Naive thymus-derived CD8-positive, alpha-beta T cell (primary cell): ENCODE data around the gene HAUS7. TPM values are rescaled to one million over a fixed set of nuclear protein-coding genes. Genes with fewer than 3 reads are reported as not detected.

ENCODE experiments used
- ATAC-seq, 2 donors: fragments of 150-1000 bp; cut with Tn5 transposase in 1 of 2; sonication (Bioruptor Pico), chemical (Tn5 transposase) in 1 of 2; 1 replicate in 1 of 2; 2 replicates in 1 of 2; pipeline ENCODE4 v1.10.0; 2021; ENCODE audit warnings: mild to moderate bottlenecking in 2 of 2, moderate library complexity in 2 of 2
- POLR2A ChIA-PET: fragments of 350-600 bp; sonication (Branson Sonifier 250); formaldehyde crosslinking; loops from one replicate; lab custom pipeline; 2021; ENCODE audit warnings: antibody characterized with exemption; lab: Charles Lee
- DNase-seq, 10 donors: peaks; one replicate each; pipeline versions ENCODE4 v3.0.0 to v3.0.0-alpha.2; 2020 to 2022
- H3K27ac Mint-ChIP-seq, 10 donors: one replicate each; pipeline ENCODE4 v1.8.0; 2020 to 2022; ENCODE audit warnings: mild to moderate bottlenecking in 10 of 10, mixed read lengths in 10 of 10, moderate library complexity in 4 of 10, inconsistent platforms in 1 of 10
- H3K27me3 Mint-ChIP-seq, 5 donors: one replicate each; pipeline ENCODE4 v1.8.0; 2021 to 2022; ENCODE audit warnings: mixed read lengths in 5 of 5
- H3K36me3 Mint-ChIP-seq, 3 donors: one replicate each; pipeline ENCODE4 v1.8.0; 2020 to 2022; ENCODE audit warnings: mixed read lengths in 3 of 3, mild to moderate bottlenecking in 2 of 3, inconsistent platforms in 1 of 3
- H3K4me1 Mint-ChIP-seq, 4 donors: one replicate each; pipeline ENCODE4 v1.8.0; 2021 to 2022; ENCODE audit warnings: mixed read lengths in 4 of 4
- H3K4me3 Mint-ChIP-seq, 10 donors: one replicate each; pipeline ENCODE4 v1.8.0; 2020 to 2022; ENCODE audit warnings: mild to moderate bottlenecking in 10 of 10, mixed read lengths in 10 of 10, moderate library complexity in 6 of 10, inconsistent platforms in 1 of 10
- H3K9me3 Mint-ChIP-seq, 9 donors: one replicate each; pipeline ENCODE4 v1.8.0; 2020 to 2022; ENCODE audit warnings: mixed read lengths in 9 of 9, mild to moderate bottlenecking in 3 of 9, inconsistent platforms in 1 of 9, moderate library complexity in 1 of 9
- polyA plus RNA-seq, 3 donors: library from polyadenylated mRNA; unstranded; fragments of 300-500 nt; fragmentation: Illumina TruSeq; gene quantifications; one replicate each; pipeline ENCODE4 v1.2.3, GENCODE V29; 2021
- total RNA-seq, 8 experiments: library from RNA in 2 of 8; stranded (reverse) in 2 of 8; gene quantifications; one replicate each; pipeline ENCODE4 v1.2.3 and lab custom pipeline; 2021 to 2026

Gene HAUS7
- total and polyA plus RNA-seq, 5 experiments from 2014 or later, result 19.6 to 38.9 (median 30.1) TPM

DNA sequence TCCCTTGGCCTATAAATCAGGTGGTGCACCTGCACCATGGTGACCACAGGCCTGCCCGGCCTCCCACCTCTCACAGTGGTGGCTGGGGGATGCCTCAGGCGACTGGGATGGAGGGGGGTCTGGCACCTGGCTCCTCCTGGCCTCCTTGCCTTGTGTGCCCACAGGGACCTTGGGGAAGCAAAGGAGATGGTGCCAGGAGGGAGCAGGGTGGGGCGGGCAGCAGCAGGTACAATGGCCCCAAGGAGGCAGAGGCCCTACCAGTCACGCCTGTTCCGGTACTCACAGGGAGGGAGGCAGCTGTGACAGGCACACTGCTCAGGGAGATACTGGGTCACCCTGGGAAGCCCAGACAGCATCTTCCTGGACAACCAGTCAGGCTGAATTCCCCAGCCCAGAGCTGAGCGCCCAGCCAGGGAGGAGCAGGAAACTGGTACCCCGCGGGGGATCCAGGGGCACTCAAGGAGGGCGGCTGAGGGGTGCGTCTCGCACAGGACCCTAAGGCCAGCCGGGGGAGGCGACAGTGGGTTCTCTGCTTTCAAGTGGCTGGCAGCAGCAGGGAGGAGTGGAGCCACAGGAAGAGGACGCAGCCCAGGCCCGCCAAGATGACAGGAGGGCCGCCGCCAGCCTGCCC lies 23.3 kb downstream of the HAUS7 start:
- H3K4me1 Mint-ChIP-seq, result no peaks in the 10 kb centered on the region
- no peak for DNase-seq
- no peaks in the 10 kb centered on the region for H3K27me3 Mint-ChIP-seq
- no peak overlapping the region for H3K27ac Mint-ChIP-seq
- no peak for ATAC-seq
- no peak overlapping the region for H3K4me3 Mint-ChIP-seq
- H3K36me3 Mint-ChIP-seq, result peaks cover 0 to 18% (median 0%) of the 10 kb centered on the region in 3 donors
- POLR2A ChIA-PET, result no interaction called here
- no peaks in the 10 kb centered on the region for H3K9me3 Mint-ChIP-seq

DNA sequence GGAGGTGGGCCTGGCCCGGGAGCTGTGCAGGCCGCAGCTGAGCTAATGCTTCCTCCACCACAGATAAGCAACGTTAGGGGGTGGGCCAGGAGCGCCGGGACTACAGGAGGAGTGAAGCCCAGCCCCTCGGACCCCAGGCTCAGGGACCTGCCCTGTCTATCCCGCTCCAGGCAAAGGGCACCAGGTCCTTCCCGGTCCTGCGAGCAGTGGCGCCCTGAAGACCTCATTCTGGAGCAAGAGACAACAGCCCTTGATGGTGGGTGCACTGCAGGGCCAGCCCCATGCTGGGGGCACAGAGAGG lies 23.8 kb downstream of the HAUS7 start:
- no peak for ATAC-seq
- no peaks in the 10 kb centered on the region for H3K9me3 Mint-ChIP-seq
- POLR2A ChIA-PET, result no interaction called here

DNA sequence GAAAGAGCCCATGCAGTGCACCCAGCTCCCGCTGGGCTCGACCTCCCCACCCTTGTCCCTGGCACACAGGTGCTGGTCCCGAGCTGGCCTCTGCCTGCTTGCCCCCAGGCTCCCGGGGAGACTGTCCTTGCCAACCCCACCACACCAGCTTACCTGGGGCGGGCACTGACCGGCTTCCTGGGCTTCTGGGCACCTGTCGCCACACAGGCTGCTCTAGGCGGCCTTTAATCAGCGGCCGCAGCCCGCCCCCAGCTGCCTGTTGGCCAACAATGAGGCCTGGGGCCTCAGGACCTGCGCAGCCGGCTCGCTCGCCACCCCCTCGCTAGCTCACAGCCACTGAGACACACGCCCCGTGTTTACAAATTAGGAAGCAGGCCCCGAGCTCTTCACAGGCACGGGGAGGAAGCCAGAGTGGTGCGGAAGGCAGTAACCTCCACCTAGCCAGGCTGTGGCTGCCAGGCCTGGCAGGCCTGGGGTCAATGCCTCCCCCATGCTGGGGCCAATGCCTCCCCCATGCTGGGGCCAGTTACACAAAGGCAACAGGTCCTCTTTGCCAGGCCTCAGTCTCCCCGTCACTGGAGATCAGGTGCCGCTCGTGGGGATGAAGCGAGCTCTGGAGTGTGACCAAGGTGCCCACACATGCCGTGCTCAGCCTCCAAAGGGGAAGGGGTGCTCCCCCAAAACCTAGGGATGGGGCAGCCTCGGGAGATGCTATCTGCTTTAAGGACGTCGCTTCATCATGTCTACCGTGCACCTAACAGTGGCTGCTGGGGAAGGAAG lies 24.3 kb downstream of the HAUS7 start, which contains the start of gene TREX2:
TREX2 (minus strand) TSS at position 201 of the 780 bp plus-strand sequence. CDS start 626 bp downstream, outside the sequence.
- Mint-ChIP-seq H3K27ac (no peak within 1 kb of the TSS), H3K36me3 (peaks cover 0 to 12% (median 0%) of the 10 kb centered on the region in 3 donors), H3K27me3 (no peaks in the 10 kb centered on the region), H3K4me3 (no peak within 1 kb of the TSS), H3K9me3 (no peaks in the 10 kb centered on the region), H3K4me1 (no peaks in the 10 kb centered on the region)
- POLR2A ChIA-PET, result no interaction called here
- DNase-seq (no peak), ATAC-seq (no peak)

More for the DNA sequence above, 23.8 kb downstream of the HAUS7 start:
- Mint-ChIP-seq H3K27ac (no peak overlapping the region), H3K4me3 (no peak overlapping the region), H3K4me1 (no peaks in the 10 kb centered on the region), H3K36me3 (peaks cover 0 to 18% (median 0%) of the 10 kb centered on the region in 3 donors), H3K27me3 (no peaks in the 10 kb centered on the region)
- no peak for DNase-seq

DNA sequence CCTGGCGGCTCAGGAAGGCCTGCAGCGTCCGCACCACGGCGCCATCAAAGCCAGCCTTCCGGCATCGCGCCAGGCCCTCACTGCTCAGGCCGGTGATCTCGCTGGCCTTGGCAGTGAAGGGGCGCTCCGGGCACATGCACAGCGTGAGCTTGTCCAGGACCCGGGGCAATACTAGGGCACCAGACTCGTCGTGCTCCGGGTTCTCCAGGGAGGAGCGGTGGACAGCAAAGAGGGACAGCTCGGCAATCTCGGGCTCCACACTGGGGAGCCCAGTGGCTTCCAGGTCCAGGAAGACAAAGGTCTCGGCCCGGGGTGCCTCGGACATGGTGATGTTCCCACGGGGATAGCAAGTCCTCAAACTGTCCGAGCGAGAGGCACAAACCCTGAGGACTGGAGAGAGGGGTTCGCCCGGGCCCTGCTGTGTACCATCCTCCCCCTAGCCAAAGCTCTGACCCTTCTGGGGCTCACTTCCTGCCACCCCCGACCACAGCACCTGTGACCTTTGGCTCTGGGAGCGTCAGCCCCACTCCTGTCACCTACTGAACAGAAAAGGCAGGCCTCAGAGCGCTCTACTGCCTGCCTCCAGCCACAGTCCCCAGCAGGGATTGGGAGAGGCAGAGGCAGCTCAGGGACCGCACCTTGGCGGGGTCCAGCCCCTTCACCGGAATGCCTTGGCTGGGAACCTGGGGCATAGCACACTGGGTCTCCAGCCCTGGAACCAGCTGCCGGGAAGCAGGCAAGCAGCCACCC lies 25.1 kb downstream of the HAUS7 start:
- Mint-ChIP-seq H3K36me3 (peaks cover 0 to 6% (median 0%) of the 10 kb centered on the region in 3 donors), H3K9me3 (no peaks in the 10 kb centered on the region), H3K27me3 (no peaks in the 10 kb centered on the region), H3K27ac (no peak overlapping the region), H3K4me3 (no peak overlapping the region), H3K4me1 (no peaks in the 10 kb centered on the region)
- POLR2A ChIA-PET, result no interaction called here
- DNase-seq, result no peak
- ATAC-seq, result no peak

DNA sequence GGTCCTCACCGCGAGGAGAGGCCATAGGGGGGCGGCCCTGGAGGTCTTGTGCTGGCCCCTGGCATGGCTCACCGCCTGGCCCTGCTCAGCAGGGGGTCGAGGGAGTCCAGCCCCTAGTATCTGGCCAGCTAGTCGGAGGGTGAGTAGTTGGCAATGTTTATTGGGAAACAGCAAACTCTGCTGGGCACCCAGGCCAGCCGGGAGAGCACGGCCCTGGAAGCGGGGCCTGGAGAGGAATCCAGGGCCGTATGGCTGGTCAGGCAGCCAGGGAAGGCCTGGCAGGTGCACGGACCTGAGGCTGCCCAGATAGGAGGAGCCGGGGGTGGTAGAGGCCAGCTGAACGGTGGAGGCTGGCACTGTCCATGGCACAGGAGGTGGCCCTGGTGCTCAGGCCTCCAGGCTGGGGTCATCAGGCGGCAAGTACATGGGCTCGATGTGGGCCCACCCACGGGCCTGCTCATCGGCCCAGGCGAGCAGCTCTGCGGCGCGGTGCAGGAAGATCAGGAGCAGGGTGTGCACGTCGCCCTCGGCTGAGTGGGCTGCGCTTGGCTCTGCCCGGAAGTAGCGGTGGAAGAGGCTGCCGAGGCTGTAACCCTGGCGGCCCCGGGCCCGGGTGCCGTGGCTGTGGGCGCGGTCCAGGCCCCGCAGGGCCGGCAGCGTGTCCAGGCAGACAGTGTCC lies 25.9 kb downstream of the HAUS7 start:
- Mint-ChIP-seq H3K4me1 (no peaks in the 10 kb centered on the region), H3K9me3 (no peaks in the 10 kb centered on the region), H3K4me3 (no peak overlapping the region), H3K27ac (no peak overlapping the region), H3K27me3 (no peaks in the 10 kb centered on the region), H3K36me3 (peaks cover 0 to 3% (median 0%) of the 10 kb centered on the region in 3 donors)
- ATAC-seq (no peak), DNase-seq (no peak)
- POLR2A ChIA-PET, result no interaction called here

DNA sequence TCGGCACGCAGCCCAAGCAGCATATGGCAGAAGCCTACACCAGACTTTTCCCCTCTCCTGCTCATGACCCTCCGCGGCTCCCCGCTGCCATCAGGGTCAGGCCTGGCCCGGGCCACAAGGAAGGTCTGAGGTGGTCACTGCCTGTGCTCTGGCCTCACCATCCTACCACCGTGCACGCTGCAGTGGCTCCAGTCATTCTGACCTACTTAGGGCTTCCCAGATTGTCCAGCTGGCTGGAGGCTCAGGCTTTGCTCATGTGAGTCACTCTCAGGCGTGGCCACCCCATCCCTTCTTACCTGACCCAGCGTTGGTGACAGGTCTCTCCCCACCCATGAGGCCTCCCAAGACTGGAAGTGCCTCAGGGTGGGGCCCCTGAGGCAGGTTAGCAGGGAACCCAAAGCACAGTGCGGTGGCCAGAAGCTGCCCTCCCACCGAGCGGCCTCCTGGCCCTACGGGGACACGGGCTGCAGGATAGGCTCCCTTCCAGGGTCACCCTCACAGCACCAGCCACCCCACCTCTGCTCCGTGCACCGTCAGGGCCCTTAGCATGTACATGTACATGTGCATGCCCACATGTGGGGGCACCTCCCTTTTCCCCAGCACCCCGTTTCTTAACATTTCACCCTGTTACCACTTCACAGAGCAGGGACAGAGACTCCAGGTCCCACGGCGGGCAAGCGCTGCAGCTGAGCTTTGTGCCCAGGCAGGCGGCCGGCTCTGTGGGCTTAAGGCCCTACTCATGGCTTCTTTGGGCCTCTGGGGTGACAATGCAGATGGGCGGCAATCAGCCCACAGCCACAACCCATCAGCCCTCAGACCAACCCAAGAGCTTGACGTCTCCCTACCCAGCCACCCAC lies 26.7 kb downstream of the HAUS7 start:
- Mint-ChIP-seq H3K36me3 (peaks cover 0 to 3% (median 0%) of the 10 kb centered on the region in 3 donors), H3K9me3 (no peaks in the 10 kb centered on the region), H3K27me3 (no peaks in the 10 kb centered on the region), H3K4me3 (no peak overlapping the region), H3K4me1 (no peaks in the 10 kb centered on the region), H3K27ac (peak overlapping the region in 1 of 10 donors; percentile 19)
- POLR2A ChIA-PET, result no interaction called here
- no peak for ATAC-seq
- no peak for DNase-seq

DNA sequence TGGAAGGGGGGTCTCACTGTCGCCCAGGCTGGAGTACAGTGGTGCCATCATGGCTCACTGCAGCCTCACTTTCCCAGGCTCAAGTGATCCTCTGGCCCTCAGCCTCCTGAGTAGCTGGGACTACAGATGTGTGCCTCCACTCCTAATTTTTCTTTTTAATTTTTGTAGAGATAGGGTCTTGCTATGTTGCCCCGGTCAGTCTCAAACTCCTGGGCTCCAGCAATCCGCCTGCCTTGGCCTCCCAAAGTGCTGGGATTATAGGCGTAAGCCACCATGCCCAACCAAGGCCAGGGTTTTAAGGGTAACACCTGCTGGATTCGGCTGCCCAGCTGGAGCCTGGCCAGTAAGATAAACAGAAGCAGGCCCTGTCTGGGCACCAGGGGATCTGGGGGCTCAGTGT lies 27.9 kb downstream of the HAUS7 start:
- Mint-ChIP-seq H3K9me3 (no peaks in the 10 kb centered on the region), H3K4me1 (no peaks in the 10 kb centered on the region), H3K27ac (no peak overlapping the region), H3K4me3 (no peak overlapping the region), H3K27me3 (no peaks in the 10 kb centered on the region), H3K36me3 (peaks cover 0 to 3% (median 0%) of the 10 kb centered on the region in 3 donors)
- POLR2A ChIA-PET, result no interaction called here
- no peak for DNase-seq
- no peak for ATAC-seq

DNA sequence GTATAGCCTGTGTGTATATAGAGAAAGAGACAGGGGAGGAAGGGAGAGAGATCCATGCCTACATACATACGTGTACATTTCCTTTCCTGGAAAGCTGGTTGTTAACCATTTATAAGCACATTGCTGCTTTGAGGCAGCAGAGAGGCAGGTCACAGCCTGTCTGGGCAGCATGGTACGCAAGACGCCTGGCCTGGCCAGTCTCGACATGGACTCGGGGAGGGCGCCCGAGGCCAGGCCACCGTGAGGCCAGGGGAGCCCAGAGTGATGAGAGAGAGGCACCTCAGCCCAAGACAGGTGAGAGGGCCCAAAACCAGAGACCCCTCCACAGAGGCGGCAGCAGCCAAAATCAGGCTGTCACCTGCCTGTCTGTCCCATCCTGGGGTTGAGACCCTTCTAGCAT lies 28.4 kb downstream of the HAUS7 start:
- Mint-ChIP-seq H3K27ac (no peak overlapping the region), H3K9me3 (no peaks in the 10 kb centered on the region), H3K27me3 (no peaks in the 10 kb centered on the region), H3K4me3 (no peak overlapping the region), H3K36me3 (no peaks in the 10 kb centered on the region), H3K4me1 (no peaks in the 10 kb centered on the region)
- ATAC-seq, result no peak
- POLR2A ChIA-PET, result no interaction called here
- DNase-seq, result no peak

DNA sequence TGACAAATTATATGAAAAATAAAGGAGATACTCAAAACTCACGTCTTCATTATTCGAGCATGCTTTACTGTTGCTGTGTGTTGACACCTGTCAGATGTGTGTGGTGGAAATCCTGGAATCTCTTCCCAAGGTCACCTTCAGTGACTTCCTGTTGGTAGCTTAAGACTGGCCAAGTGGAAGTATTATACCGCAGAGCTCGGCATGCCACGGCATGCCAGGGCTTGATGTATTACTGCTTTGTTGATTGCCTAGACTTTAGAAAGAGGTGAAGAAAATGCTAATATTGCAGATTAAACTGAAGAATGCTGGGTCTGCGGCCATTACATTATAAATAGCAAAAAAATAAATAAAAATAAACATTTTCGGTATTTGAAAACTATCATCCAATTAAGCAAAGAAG lies 29.1 kb downstream of the HAUS7 start:
- H3K27ac Mint-ChIP-seq, result no peak overlapping the region
- DNase-seq, result no peak
- no peaks in the 10 kb centered on the region for H3K9me3 Mint-ChIP-seq
- no peak overlapping the region for H3K4me3 Mint-ChIP-seq
- no peaks in the 10 kb centered on the region for H3K4me1 Mint-ChIP-seq
- POLR2A ChIA-PET, result no interaction called here
- ATAC-seq, result no peak
- H3K36me3 Mint-ChIP-seq, result no peaks in the 10 kb centered on the region
- no peaks in the 10 kb centered on the region for H3K27me3 Mint-ChIP-seq

DNA sequence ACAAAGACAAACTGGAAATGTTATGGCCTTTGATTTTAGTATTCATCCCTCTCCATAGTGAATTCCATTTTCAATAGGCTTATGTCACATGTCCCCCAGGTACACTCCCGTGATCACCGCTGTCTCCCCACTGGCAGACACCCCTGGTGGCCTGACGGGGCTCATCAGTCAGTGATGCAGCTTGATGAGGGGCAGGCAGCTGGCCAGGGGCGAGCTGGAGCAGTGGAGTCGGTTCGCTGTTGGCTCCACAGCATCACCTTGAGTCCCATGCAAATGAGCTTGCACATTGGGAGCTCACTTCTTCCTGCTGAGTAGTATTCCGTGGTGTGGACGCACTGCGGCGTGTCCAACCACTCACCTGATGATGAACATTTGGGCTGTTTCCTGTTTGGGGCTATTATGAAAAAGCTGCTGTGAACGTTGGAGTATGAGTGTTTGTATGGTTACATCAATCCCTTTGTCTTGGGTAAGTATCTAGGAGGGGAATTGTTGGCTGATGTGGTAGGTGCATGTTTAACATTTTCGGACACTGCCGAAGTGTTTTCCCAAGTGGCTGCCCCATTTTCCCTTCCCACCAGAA lies 29.7 kb downstream of the HAUS7 start:
- peaks cover 0 to 2% (median 0%) of the 10 kb centered on the region in 5 donors for H3K27me3 Mint-ChIP-seq
- POLR2A ChIA-PET, result no interaction called here
- ATAC-seq (no peak), DNase-seq (no peak)
- no peak overlapping the region for H3K27ac Mint-ChIP-seq
- H3K36me3 Mint-ChIP-seq, result no peaks in the 10 kb centered on the region
- no peaks in the 10 kb centered on the region for H3K9me3 Mint-ChIP-seq
- no peaks in the 10 kb centered on the region for H3K4me1 Mint-ChIP-seq
- H3K4me3 Mint-ChIP-seq, result no peak overlapping the region

DNA sequence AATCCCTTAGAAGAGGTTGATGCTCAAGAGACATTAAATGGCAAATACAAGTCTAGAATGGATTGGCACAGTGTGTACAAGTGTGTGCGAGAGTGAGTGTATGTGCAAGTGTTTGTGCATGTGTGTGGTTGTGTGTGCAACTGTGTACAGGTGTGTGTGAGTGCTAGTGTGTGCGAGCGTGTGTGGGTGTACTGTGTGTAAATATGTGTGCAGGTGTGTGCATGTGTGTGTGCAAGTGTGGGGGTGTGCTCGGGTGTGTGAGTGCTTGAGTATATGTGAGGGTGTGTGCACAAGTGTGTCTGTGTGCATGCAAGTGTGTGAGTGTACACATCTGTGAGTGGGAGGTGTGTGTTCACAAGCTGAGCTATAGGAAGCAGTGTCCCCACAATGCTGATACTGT lies 30.4 kb downstream of the HAUS7 start:
- H3K4me3 Mint-ChIP-seq, result no peak overlapping the region
- ATAC-seq (no peak), DNase-seq (no peak)
- no peaks in the 10 kb centered on the region for H3K4me1 Mint-ChIP-seq
- H3K27ac Mint-ChIP-seq, result no peak overlapping the region
- H3K9me3 Mint-ChIP-seq, result no peaks in the 10 kb centered on the region
- no peaks in the 10 kb centered on the region for H3K36me3 Mint-ChIP-seq
- peaks cover 0 to 2% (median 0%) of the 10 kb centered on the region in 5 donors for H3K27me3 Mint-ChIP-seq
- POLR2A ChIA-PET, result no interaction called here

DNA sequence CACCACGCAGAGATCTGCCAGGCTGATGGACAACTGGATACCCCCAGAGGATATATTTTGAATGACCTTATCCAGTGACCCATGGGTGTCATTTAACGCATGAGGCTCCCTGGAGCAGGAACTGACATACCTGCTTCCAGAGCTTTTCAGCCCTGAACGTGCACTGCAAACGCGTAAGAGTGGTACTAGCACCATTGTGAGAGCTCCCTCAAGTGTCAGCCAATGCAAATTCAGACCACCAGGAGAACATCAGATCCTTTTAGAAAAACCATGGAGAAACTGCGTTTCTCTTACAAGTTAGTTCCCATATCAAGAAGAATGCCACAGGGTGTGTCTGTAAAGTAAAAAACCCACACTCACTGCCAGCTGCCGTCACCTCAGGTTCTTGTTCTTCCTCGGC lies 31.8 kb downstream of the HAUS7 start:
- H3K27me3 Mint-ChIP-seq, result peaks cover 0 to 2% (median 0%) of the 10 kb centered on the region in 5 donors
- H3K27ac Mint-ChIP-seq, result no peak overlapping the region
- H3K9me3 Mint-ChIP-seq, result no peaks in the 10 kb centered on the region
- H3K4me3 Mint-ChIP-seq, result no peak overlapping the region
- no peaks in the 10 kb centered on the region for H3K36me3 Mint-ChIP-seq
- DNase-seq (no peak), ATAC-seq (no peak)
- no peaks in the 10 kb centered on the region for H3K4me1 Mint-ChIP-seq
- POLR2A ChIA-PET, result no interaction called here
